Transverse colon (tissue), 4 donors: Measurements from ENCODE around the gene ISCA1. TPM values are rescaled to one million over a fixed set of nuclear protein-coding genes. Genes with fewer than 3 reads are reported as not detected.

Experiments used
- DNase-seq: peaks from one replicate; pipeline ENCODE4 v3.0.0-alpha.2; 2019
- H3K27ac ChIP-seq, 4 donors: fragments of 200-600 bp; sonication (generic); 2 replicates each; pipeline ENCODE4 v1.5.1; 2016 to 2018; ENCODE audit warnings: inconsistent platforms in 4 of 4
- H3K27me3 ChIP-seq: fragments of 200-600 bp; sonication (generic); 2 replicates; pipeline ENCODE4 v1.5.1; 2017; ENCODE audit warnings: inconsistent platforms
- H3K36me3 ChIP-seq, 4 donors: fragments of 200-600 bp; sonication (generic); 2 replicates each; pipeline ENCODE4 v1.5.1; 2017 to 2019; ENCODE audit warnings: inconsistent platforms in 4 of 4
- H3K4me1 ChIP-seq, 4 donors: fragments of 200-600 bp; sonication (generic); 2 replicates each; pipeline ENCODE4 v1.5.1; 2017 to 2020; ENCODE audit warnings: inconsistent platforms in 4 of 4
- H3K4me3 ChIP-seq, 4 donors: fragments of 200-600 bp; sonication (generic); 1 replicate in 1 of 4; 2 replicates in 3 of 4; pipeline versions ENCODE4 v1.5.1 to v1.6.1; 2017 to 2019; ENCODE audit warnings: inconsistent platforms in 4 of 4
- H3K9me3 ChIP-seq, 2 donors: fragments of 200-600 bp; sonication (generic); 2 replicates each; pipeline ENCODE4 v1.5.1; 2017 to 2019; ENCODE audit warnings: inconsistent platforms in 2 of 2
- CTCF ChIP-seq, 5 experiments: fragments of 200-600 bp in 3 of 5; fragments of 450-650 bp in 2 of 5; sonication (generic) in 3 of 5; IDR thresholded peaks; 1 replicate in 2 of 5; 2 replicates in 3 of 5; pipeline ENCODE4 v1.5.1; 2016 to 2017; ENCODE audit warnings: antibody characterized with exemption in 5 of 5, inconsistent platforms in 3 of 5, mild to moderate bottlenecking in 2 of 5, moderate library complexity in 1 of 5
- EP300 ChIP-seq: sonication (generic); formaldehyde crosslinking; IDR thresholded peaks from one replicate; pipeline ENCODE4 v1.6.1; 2017; ENCODE audit warnings: antibody characterized with exemption, low read depth
- POLR2A ChIP-seq: fragments of 450-650 bp; IDR thresholded peaks from one replicate; pipeline ENCODE4 v1.6.1; 2016; ENCODE audit warnings: antibody characterized with exemption, mild to moderate bottlenecking, moderate library complexity
- POLR2AphosphoS5 ChIP-seq, 3 donors: sonication (generic); formaldehyde crosslinking; IDR thresholded peaks; one replicate each; pipeline ENCODE4 v1.6.1; 2016; ENCODE audit warnings: antibody characterized with exemption in 3 of 3
- WGBS, 2 donors: methylation state at CpG; one replicate each; pipeline ENCODE4 v1.1.5; 2018; ENCODE audit warnings: low coverage in 1 of 2; 5-methylcytosine and 5-hydroxymethylcytosine counted together
- in situ Hi-C, 4 donors: fragments of 200-750 bp; cut with MboI; loops; one replicate each; pipeline versions ENCODE4 v1.15.0 to v1.15.1; 2017; ENCODE audit warnings: low sequenced_read_pairs in 3 of 4, low pct_ligation_motif_present in 1 of 4, low pct_unique_long_range_greater_than_20kb in 1 of 4
- intact Hi-C: fragments of 100-400 bp; cut with DNase I; formaldehyde crosslinking; loops from one replicate; pipeline ENCODE4 v1.15.1; 2023; ENCODE audit warnings: low total_unique reads
- total RNA-seq, 4 donors: library from RNA; depleted of rRNA; stranded (reverse); fragments of >200 nt; gene quantifications; one replicate each; pipeline ENCODE4 v1.1.0, GENCODE V29; 2016

Gene ISCA1
- total RNA-seq, 4 donors from 2014 or later, result 2.2 to 38.4 (median 29.4) TPM

GRCh38 chr9:86285261-86285660 is 2.9 kb upstream of the ISCA1 start:
- Histone ChIP-seq H3K4me3 (no peak overlapping the region), H3K9me3 (no peaks in the 10 kb centered on the region), H3K4me1 (peaks cover 11 to 17% (median 16%) of the 10 kb centered on the region in 4 donors), H3K27me3 (no peaks in the 10 kb centered on the region), H3K27ac (no peak overlapping the region), H3K36me3 (peaks cover 0 to 9% (median 2%) of the 10 kb centered on the region in 4 donors)
- DNase-seq, result no peak
- in situ Hi-C loops, result loop anchor here in 1 of 4 donors (25.0 kb wide), 1 partner anchor 348 kb away; the partner anchor contains the start of gene NAA35
- TF ChIP-seq EP300 (no peak), POLR2AphosphoS5 (IDR thresholded peaks at IDR 0.05) (no peak), CTCF (IDR thresholded peaks at IDR 0.05) (no peak), POLR2A (no peak)
- 66 to 80% methylated on average over 2 of the region's 2 CpGs for WGBS, 2 donors
- intact Hi-C loops, result no loop called here

- no peak for TF ChIP-seq POLR2A
- no peak for TF ChIP-seq POLR2AphosphoS5 (IDR thresholded peaks at IDR 0.05)
- TF ChIP-seq EP300, result no peak
- TF ChIP-seq CTCF (IDR thresholded peaks at IDR 0.05), result no peak
- intact Hi-C loops, result no loop called here
- Histone ChIP-seq H3K36me3 (peaks cover 0 to 3% (median 0%) of the 10 kb centered on the region in 4 donors), H3K27ac (peak overlapping the region; percentile 96 to 99 (median 97)), H3K27me3 (no peaks in the 10 kb centered on the region), H3K4me3 (peak overlapping the region; percentile 64 to 89 (median 78)), H3K9me3 (no peaks in the 10 kb centered on the region), H3K4me1 (peaks cover 15 to 25% (median 22%) of the 10 kb centered on the region in 4 donors)
- 11 to 15% methylated on average over 4 to 12 of the region's 12 CpGs for WGBS, 2 donors
- in situ Hi-C loops, result loop anchor here in 1 of 4 donors (25.0 kb wide), 1 partner anchor 346 kb away; the partner anchor contains the start of gene NAA35
- DNase-seq, result no peak
These were observed 719 bp upstream of the ISCA1 start for GRCh38 chr9:86282979-86283535.

GRCh38 chr9:86281593-86282076 is 703 bp downstream of the ISCA1 start:
- TF ChIP-seq CTCF (IDR thresholded peaks at IDR 0.05), result no peak
- no peak for TF ChIP-seq EP300
- no peak for TF ChIP-seq POLR2A
- TF ChIP-seq POLR2AphosphoS5 (IDR thresholded peaks at IDR 0.05), result no peak
- no peaks in the 10 kb centered on the region for H3K9me3 ChIP-seq
- H3K4me1 ChIP-seq, result peaks cover 15 to 25% (median 22%) of the 10 kb centered on the region in 4 donors
- DNase-seq, result peak; percentile 28
- intact Hi-C loops (no loop called here), in situ Hi-C loops (loop anchor here in 1 of 4 donors (25.0 kb wide), 1 partner anchor 344 kb away; the partner anchor contains the start of gene NAA35)
- WGBS, 2 donors, result 1% methylated on average over 19 of the region's 31 CpGs; no CpG with 5 or more reads in 1 of the 2 donors
- no peaks in the 10 kb centered on the region for H3K27me3 ChIP-seq
- peak overlapping the region; percentile 64 to 89 (median 78) for H3K4me3 ChIP-seq
- H3K36me3 ChIP-seq, result no peaks in the 10 kb centered on the region
- peak overlapping the region; percentile 96 to 99 (median 97) for H3K27ac ChIP-seq

- intact Hi-C loops, result no loop called here
These were observed 1.8 kb downstream of the ISCA1 start for GRCh38 chr9:86280580-86280979.

More at GRCh38 chr9:86280580-86280979, 1.8 kb downstream of the ISCA1 start:
- WGBS, 2 donors, result 93 to 100% methylated on average over 4 to 7 of the region's 7 CpGs
- TF ChIP-seq POLR2A (no peak), EP300 (no peak), POLR2AphosphoS5 (IDR thresholded peaks at IDR 0.05) (no peak), CTCF (IDR thresholded peaks at IDR 0.05) (no peak)
- H3K9me3 ChIP-seq, result no peaks in the 10 kb centered on the region
- no peak overlapping the region for H3K4me3 ChIP-seq
- in situ Hi-C loops, result loop anchor here in 1 of 4 donors (25.0 kb wide), 1 partner anchor 343 kb away; the partner anchor contains the start of gene NAA35
- H3K27me3 ChIP-seq, result no peaks in the 10 kb centered on the region
- H3K27ac ChIP-seq, result no peak overlapping the region
- DNase-seq, result no peak
- no peaks in the 10 kb centered on the region for H3K36me3 ChIP-seq
- H3K4me1 ChIP-seq, result peaks cover 15 to 33% (median 22%) of the 10 kb centered on the region in 4 donors
